Epithelial cell of prostate (primary cell): ENCODE results near the gene RALGPS1.
A peak's percentile ranks its signal among the peaks of the same experiment; 100 is the strongest.
"Not testable (repeated sequence)": the region's sequence is repeated elsewhere in the genome, so short reads cannot be mapped to it uniquely, and the experiment has no call there.

Experiments used
- DNase-seq: peaks from one replicate; pipeline ENCODE4 v3.0.0-alpha.2; 2011; ENCODE audit warnings: low read depth, low spot score
- H3K27ac ChIP-seq: fragments of 450-650 bp; 2 replicates; pipeline ENCODE4 v1.5.1; 2017; ENCODE audit warnings: mild to moderate bottlenecking

The RALGPS1 gene

GRCh38 chr9:127162046-127162863, 247.7 kb downstream of the RALGPS1 start:
- peak overlapping the region; percentile 14 for H3K27ac ChIP-seq
- peak; percentile 14 for DNase-seq

GRCh38 chr9:127162864-127163365, 248.3 kb downstream of the RALGPS1 start:
- DNase-seq, result no peak
- H3K27ac ChIP-seq, result no peak overlapping the region

- H3K27ac ChIP-seq, result no peak overlapping the region
- DNase-seq, result no peak
These were observed 248.8 kb downstream of the RALGPS1 start for GRCh38 chr9:127163409-127163808.

GRCh38 chr9:127165116-127165515, 250.5 kb downstream of the RALGPS1 start:
- no peak overlapping the region for H3K27ac ChIP-seq
- DNase-seq, result no peak

- no peak for DNase-seq
- no peak overlapping the region for H3K27ac ChIP-seq
These were observed 251.5 kb downstream of the RALGPS1 start for GRCh38 chr9:127166111-127166510.

- no peak overlapping the region for H3K27ac ChIP-seq
- peak; percentile 54 for DNase-seq
These were observed 252.3 kb downstream of the RALGPS1 start for GRCh38 chr9:127166651-127167524.

GRCh38 chr9:127167560-127168326, 253.2 kb downstream of the RALGPS1 start:
- DNase-seq, result no peak
- H3K27ac ChIP-seq, result no peak overlapping the region

- DNase-seq, result no peak
- H3K27ac ChIP-seq, result no peak overlapping the region
These were observed 254.4 kb downstream of the RALGPS1 start for GRCh38 chr9:127168756-127169574.

- no peak overlapping the region for H3K27ac ChIP-seq
- DNase-seq, result no peak
These were observed 254.9 kb downstream of the RALGPS1 start for GRCh38 chr9:127169575-127169883.

GRCh38 chr9:127170103-127170502, 255.5 kb downstream of the RALGPS1 start:
- H3K27ac ChIP-seq, result no peak overlapping the region
- no peak for DNase-seq

GRCh38 chr9:127170652-127171051, 256.1 kb downstream of the RALGPS1 start:
- DNase-seq, result no peak
- no peak overlapping the region for H3K27ac ChIP-seq

GRCh38 chr9:127171348-127171747, 256.8 kb downstream of the RALGPS1 start:
- DNase-seq, H3K27ac ChIP-seq: not testable (repeated sequence)

- DNase-seq, result no peak
- no peak overlapping the region for H3K27ac ChIP-seq
These were observed 257.6 kb downstream of the RALGPS1 start for GRCh38 chr9:127172066-127172707.

GRCh38 chr9:127173063-127173462, 258.5 kb downstream of the RALGPS1 start:
- no peak for DNase-seq
- H3K27ac ChIP-seq, result no peak overlapping the region

- DNase-seq, result no peak
- no peak overlapping the region for H3K27ac ChIP-seq
These were observed 260.1 kb downstream of the RALGPS1 start for GRCh38 chr9:127174386-127175318.

- H3K27ac ChIP-seq, result no peak overlapping the region
- no peak for DNase-seq
These were observed 260.7 kb downstream of the RALGPS1 start for GRCh38 chr9:127175319-127175715.

GRCh38 chr9:127175764-127176163, 261.2 kb downstream of the RALGPS1 start:
- no peak overlapping the region for H3K27ac ChIP-seq
- DNase-seq, result no peak

GRCh38 chr9:127176631-127177030, 262.0 kb downstream of the RALGPS1 start:
- no peak overlapping the region for H3K27ac ChIP-seq
- DNase-seq, result no peak
